Astrocyte (in vitro differentiated cells and primary cell): ENCODE results near the gene RXYLT1. TPM values are rescaled to one million over a fixed set of nuclear protein-coding genes. Genes with fewer than 3 reads are reported as not detected.
A peak's percentile ranks its signal among the peaks of the same experiment; 100 is the strongest.

Source experiments
- DNase-seq: peaks from one replicate; pipeline ENCODE4 v3.0.0-alpha.2; 2010; ENCODE audit warnings: low read depth
- FAIRE-seq: peaks from 2 replicates; lab custom pipeline; 2011; peaks lifted over from hg19 to GRCh38; lab: Jason Lieb, UNC
- H2AFZ ChIP-seq: 2 replicates; pipeline ENCODE4 v1.6.0; 2012; ENCODE audit warnings: low read depth, low read length, inconsistent platforms
- H3K27ac ChIP-seq: 2 replicates; pipeline ENCODE4 v1.5.1; 2011; ENCODE audit warnings: low read depth, low read length, inconsistent platforms
- H3K27me3 ChIP-seq: 2 replicates; pipeline ENCODE4 v1.6.0; 2011; ENCODE audit warnings: low read length, inconsistent platforms; ENCODE audit not compliant: insufficient read depth
- H3K36me3 ChIP-seq: 2 replicates; pipeline ENCODE4 v1.5.1; 2011; ENCODE audit warnings: low read length, inconsistent platforms; ENCODE audit not compliant: insufficient read depth
- H3K4me1 ChIP-seq: 2 replicates; pipeline ENCODE4 v1.5.1; 2011; ENCODE audit warnings: low read length, inconsistent platforms; ENCODE audit not compliant: insufficient read depth
- H3K4me2 ChIP-seq: 2 replicates; pipeline ENCODE4 v1.6.0; 2012; ENCODE audit warnings: low read length, inconsistent platforms
- H3K4me3 ChIP-seq: 2 replicates; pipeline ENCODE4 v1.5.1; 2011; ENCODE audit warnings: low read depth, mild to moderate bottlenecking, low read length, inconsistent platforms; ENCODE audit not compliant: insufficient read depth
- H3K79me2 ChIP-seq: 2 replicates; pipeline ENCODE4 v1.6.0; 2012; ENCODE audit warnings: mild to moderate bottlenecking, low read length, inconsistent platforms; ENCODE audit not compliant: insufficient read depth
- H3K9ac ChIP-seq: 2 replicates; pipeline ENCODE4 v1.6.0; 2012; ENCODE audit warnings: mild to moderate bottlenecking, low read length, inconsistent platforms
- H3K9me3 ChIP-seq: 2 replicates; pipeline ENCODE4 v1.5.1; 2012; ENCODE audit warnings: low read depth, mild to moderate bottlenecking, low read length, inconsistent platforms; ENCODE audit not compliant: insufficient read depth
- H4K20me1 ChIP-seq: 2 replicates; pipeline ENCODE4 v1.6.0; 2012; ENCODE audit warnings: low read length, inconsistent platforms; ENCODE audit not compliant: insufficient read depth
- H3K27ac Mint-ChIP-seq: one replicate; pipeline ENCODE4 v1.8.0; 2021; ENCODE audit warnings: mild to moderate bottlenecking, mixed read lengths; ENCODE audit not compliant: unreplicated experiment
- H3K27me3 Mint-ChIP-seq: one replicate; pipeline ENCODE4 v1.8.0; 2021; ENCODE audit warnings: low read depth, mixed read lengths; ENCODE audit not compliant: unreplicated experiment
- H3K36me3 Mint-ChIP-seq: one replicate; pipeline ENCODE4 v1.8.0; 2021; ENCODE audit warnings: low read depth, mixed read lengths; ENCODE audit not compliant: unreplicated experiment
- H3K4me1 Mint-ChIP-seq: one replicate; pipeline ENCODE4 v1.8.0; 2021; ENCODE audit warnings: low read depth, mixed read lengths; ENCODE audit not compliant: unreplicated experiment
- H3K4me3 Mint-ChIP-seq: one replicate; pipeline ENCODE4 v1.8.0; 2021; ENCODE audit warnings: mild to moderate bottlenecking, moderate library complexity, mixed read lengths; ENCODE audit not compliant: unreplicated experiment
- H3K9me3 Mint-ChIP-seq: one replicate; pipeline ENCODE4 v1.8.0; 2021; ENCODE audit warnings: mild to moderate bottlenecking, mixed read lengths; ENCODE audit not compliant: unreplicated experiment
- EZH2 ChIP-seq: IDR thresholded peaks from 2 replicates; pipeline ENCODE4 v1.6.1; 2012; ENCODE audit warnings: mild to moderate bottlenecking, low read length, inconsistent platforms; ENCODE audit not compliant: insufficient read depth
- total RNA-seq: library from RNA; stranded (reverse); gene quantifications from 2 replicates; pipeline ENCODE4 v1.2.1, GENCODE V29; 2021
- TF ChIP-seq, protein P1 (sequence below): IDR thresholded peaks from 2 replicates; pipeline ENCODE4 v1.5.1; 2011; ENCODE audit warnings: low read depth, mild to moderate bottlenecking, inconsistent platforms, low read length, moderate library complexity; ENCODE audit not compliant: insufficient read depth

Gene RXYLT1
- total RNA-seq, 1 donor from 2014 or later: 15.5 TPM

DNA sequence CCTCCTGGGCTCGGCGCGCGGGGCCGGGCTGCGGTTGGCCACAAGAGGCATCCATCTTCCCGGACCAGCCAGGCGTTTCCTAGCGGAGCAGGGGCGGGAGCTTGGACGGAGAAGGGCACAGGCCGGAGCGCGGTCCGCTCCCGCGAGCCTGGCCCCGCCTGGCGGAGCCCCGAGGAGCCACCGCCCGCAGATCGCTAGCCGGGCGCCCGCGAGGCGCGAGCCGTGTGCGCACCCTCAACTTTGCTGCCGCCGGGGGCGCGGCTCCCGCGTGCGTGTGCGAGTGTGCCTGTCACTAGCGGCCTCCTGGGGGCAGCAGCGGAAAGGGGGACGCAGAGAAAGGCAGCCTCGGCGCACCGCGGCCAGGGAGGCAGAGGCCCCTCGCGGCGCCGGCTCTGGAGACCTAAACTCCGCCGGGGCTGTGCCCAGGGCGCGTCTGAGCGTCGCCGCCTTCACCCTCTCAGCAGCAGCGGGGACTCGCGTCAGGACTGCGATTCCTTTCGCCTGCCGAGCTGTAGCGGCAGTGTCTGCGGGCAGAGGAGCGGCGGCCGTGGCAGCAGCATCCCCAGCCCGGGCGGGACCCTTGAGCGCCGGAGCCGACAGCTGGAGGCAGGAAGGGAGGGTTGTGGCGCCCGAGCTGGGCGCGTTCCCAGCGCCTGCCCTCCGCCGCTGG is 64.1 kb downstream of the RXYLT1 start:
- no peaks in the 10 kb centered on the region for H3K36me3 ChIP-seq
- Mint-ChIP-seq H3K27ac (no peak overlapping the region), H3K9me3 (no peaks in the 10 kb centered on the region), H3K4me3 (peak overlapping the region; percentile 77), H3K36me3 (no peaks in the 10 kb centered on the region), H3K27me3 (no peaks in the 10 kb centered on the region), H3K4me1 (peaks cover 10% of the 10 kb centered on the region)
- peak overlapping the region; percentile 96 for H3K9ac ChIP-seq
- TF ChIP-seq, protein P1, sequence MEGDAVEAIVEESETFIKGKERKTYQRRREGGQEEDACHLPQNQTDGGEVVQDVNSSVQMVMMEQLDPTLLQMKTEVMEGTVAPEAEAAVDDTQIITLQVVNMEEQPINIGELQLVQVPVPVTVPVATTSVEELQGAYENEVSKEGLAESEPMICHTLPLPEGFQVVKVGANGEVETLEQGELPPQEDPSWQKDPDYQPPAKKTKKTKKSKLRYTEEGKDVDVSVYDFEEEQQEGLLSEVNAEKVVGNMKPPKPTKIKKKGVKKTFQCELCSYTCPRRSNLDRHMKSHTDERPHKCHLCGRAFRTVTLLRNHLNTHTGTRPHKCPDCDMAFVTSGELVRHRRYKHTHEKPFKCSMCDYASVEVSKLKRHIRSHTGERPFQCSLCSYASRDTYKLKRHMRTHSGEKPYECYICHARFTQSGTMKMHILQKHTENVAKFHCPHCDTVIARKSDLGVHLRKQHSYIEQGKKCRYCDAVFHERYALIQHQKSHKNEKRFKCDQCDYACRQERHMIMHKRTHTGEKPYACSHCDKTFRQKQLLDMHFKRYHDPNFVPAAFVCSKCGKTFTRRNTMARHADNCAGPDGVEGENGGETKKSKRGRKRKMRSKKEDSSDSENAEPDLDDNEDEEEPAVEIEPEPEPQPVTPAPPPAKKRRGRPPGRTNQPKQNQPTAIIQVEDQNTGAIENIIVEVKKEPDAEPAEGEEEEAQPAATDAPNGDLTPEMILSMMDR: peak; percentile 54
- TF ChIP-seq EZH2: no peak
- H3K27me3 ChIP-seq: no peaks in the 10 kb centered on the region
- DNase-seq: peak; percentile 90
- H2AFZ ChIP-seq: peak overlapping the region; percentile 91
- peaks cover 22% of the 10 kb centered on the region for H4K20me1 ChIP-seq
- H3K27ac ChIP-seq: peak overlapping the region; percentile 81
- H3K4me1 ChIP-seq: no peaks in the 10 kb centered on the region
- peak overlapping the region; percentile 99 for H3K4me3 ChIP-seq
- no peaks in the 10 kb centered on the region for H3K9me3 ChIP-seq
- H3K4me2 ChIP-seq: peak overlapping the region; percentile 94
- peaks cover 43% of the 10 kb centered on the region for H3K79me2 ChIP-seq
- FAIRE-seq: no peak

DNA sequence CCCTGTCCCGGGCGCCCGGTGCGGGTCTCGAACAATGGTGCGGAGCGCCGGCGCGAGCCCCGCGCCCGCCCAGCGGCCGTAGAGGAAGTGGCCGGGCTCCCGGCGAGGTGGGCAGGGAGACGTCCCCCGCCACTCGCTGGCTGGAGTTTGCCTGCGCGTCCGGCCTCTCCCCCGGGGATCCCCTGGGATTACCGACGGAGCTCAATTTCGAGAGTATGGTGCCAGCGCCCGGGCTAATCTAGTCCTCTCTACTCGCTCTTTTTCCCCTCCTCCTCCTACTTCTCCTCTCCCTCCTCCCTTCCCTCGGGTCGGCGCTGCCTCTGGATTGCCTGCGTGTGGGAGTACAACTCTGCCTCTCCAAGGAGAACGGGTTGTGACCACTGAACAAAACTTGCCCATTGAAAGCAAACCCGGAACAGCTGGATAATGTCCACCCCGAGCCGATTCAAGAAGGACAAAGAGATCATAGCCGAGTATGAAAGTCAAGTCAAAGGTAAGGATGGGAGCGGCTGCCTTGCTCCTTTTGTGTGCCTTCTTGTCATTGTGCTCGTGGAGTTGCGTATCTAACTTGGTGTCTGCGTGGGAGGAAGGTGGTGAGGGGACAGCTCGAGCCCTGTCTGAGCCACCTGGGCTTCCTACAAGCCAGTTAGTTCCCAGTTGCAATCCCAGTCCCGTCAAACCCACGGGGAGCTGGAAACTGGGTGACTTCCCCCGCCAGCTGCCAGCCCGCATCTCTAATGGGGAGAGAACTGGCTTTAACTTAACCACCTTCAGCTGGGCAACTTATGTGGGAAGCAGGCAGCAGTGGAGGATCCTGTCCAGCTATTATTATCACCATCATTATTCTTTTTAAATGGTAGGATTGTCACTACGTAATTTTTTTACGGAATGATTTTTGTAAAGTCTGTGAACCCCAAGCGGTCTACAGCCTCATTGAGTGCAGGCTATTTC is 65.0 kb downstream of the RXYLT1 start, which contains the start of gene SRGAP1:
TSS of gene SRGAP1 (plus strand) at position 310 of the 951 bp plus-strand sequence. CDS start at position 427, 117 bp downstream.
- peak within 1 kb of the TSS; percentile 91 for H2AFZ ChIP-seq
- peaks cover 30% of the 10 kb centered on the region for H4K20me1 ChIP-seq
- TF ChIP-seq, protein P1: no peak
- no peak for TF ChIP-seq EZH2
- no peaks in the 10 kb centered on the region for H3K36me3 ChIP-seq
- H3K4me3 Mint-ChIP-seq: peak within 1 kb of the TSS; percentile 100
- H3K79me2 ChIP-seq: peaks cover 52% of the 10 kb centered on the region
- peak within 1 kb of the TSS; percentile 96 for H3K9ac ChIP-seq
- peaks cover 13% of the 10 kb centered on the region for H3K4me1 Mint-ChIP-seq
- H3K9me3 ChIP-seq: no peaks in the 10 kb centered on the region
- no peaks in the 10 kb centered on the region for H3K36me3 Mint-ChIP-seq
- peak within 1 kb of the TSS; percentile 99 for H3K4me3 ChIP-seq
- no peaks in the 10 kb centered on the region for H3K27me3 Mint-ChIP-seq
- H3K9me3 Mint-ChIP-seq: no peaks in the 10 kb centered on the region
- peak within 1 kb of the TSS; percentile 81 for H3K27ac ChIP-seq
- H3K4me1 ChIP-seq: no peaks in the 10 kb centered on the region
- H3K27me3 ChIP-seq: no peaks in the 10 kb centered on the region
- peak within 1 kb of the TSS; percentile 94 for H3K4me2 ChIP-seq
- peak; percentile 66 for DNase-seq
- peak within 1 kb of the TSS; percentile 99 for H3K27ac Mint-ChIP-seq
- no peak for FAIRE-seq
